HepG2 (cell line): ENCODE results near the gene PTPRU. TPM values are rescaled to one million over a fixed set of nuclear protein-coding genes. Genes with fewer than 3 reads are reported as not detected.

Experiments used
- ATAC-seq: fragments of 200-7000 bp; cut with Tn5 transposase; 3 replicates; pipeline ENCODE4 v1.9.1; 2020; ENCODE audit warnings: mild to moderate bottlenecking, moderate library complexity
- BruUV-seq: library from RNA; stranded (reverse); fragments of 400-500 nt; replicated peaks from 2 replicates; lab custom pipeline; 2021; lab: Mats Ljungman, UMichigan
- CTCF ChIA-PET: fragments of 300-600 bp; formaldehyde crosslinking; extraction: SDS; loops from one replicate; lab custom pipeline; 2021; ENCODE audit warnings: low total read pairs, inconsistent platforms, low intra/inter-chr PET ratio; lab: Yijun Ruan, JAX
- POLR2A ChIA-PET: fragments of 350-600 bp; sonication (Branson Sonifier 250); formaldehyde crosslinking; loops from one replicate; lab custom pipeline; 2020; ENCODE audit warnings: antibody characterized with exemption, inconsistent platforms; lab: Yijun Ruan, JAX
- DNase-seq: peaks from one replicate; pipeline ENCODE4 v3.0.0-alpha.2; 2015; ENCODE audit warnings: low spot score
- FAIRE-seq: peaks from 3 replicates; lab custom pipeline; 2011; peaks lifted over from hg19 to GRCh38; lab: Jason Lieb, UNC
- H2AFZ ChIP-seq: one replicate; pipeline ENCODE4 v1.6.1; 2011; ENCODE audit warnings: low read length, inconsistent platforms
- H3K27ac ChIP-seq: fragments of 300-600 bp; 3 replicates; pipeline ENCODE4 v1.8.0; 2011; ENCODE audit warnings: mixed run types, mild to moderate bottlenecking, mixed read lengths, low read length, inconsistent platforms; ENCODE audit not compliant: insufficient read depth; ENCODE audit errors: extremely low read length
- H3K27me3 ChIP-seq, 2 experiments: fragments of 200-600 bp in 1 of 2; 2 replicates in 1 of 2; 3 replicates in 1 of 2; pipeline versions ENCODE4 v1.6.0 to v1.8.0; 2011; ENCODE audit warnings: low read length in 2 of 2, mild to moderate bottlenecking in 2 of 2, moderate library complexity in 2 of 2, inconsistent platforms in 1 of 2; ENCODE audit not compliant: insufficient read depth in 2 of 2, control insufficient read depth in 1 of 2
- H3K36me3 ChIP-seq, 2 experiments: fragments of 200-600 bp in 1 of 2; replicated peaks in 1 of 2; 2 replicates in 1 of 2; 3 replicates in 1 of 2; pipeline versions ENCODE4 v1.5.1 to v1.8.0; 2011; ENCODE audit warnings: low read length in 2 of 2, inconsistent platforms in 1 of 2; ENCODE audit not compliant: insufficient read depth in 2 of 2, control insufficient read depth in 1 of 2
- H3K4me1 ChIP-seq: 2 replicates; pipeline ENCODE4 v1.5.1; 2012; ENCODE audit warnings: low read length, inconsistent platforms; ENCODE audit not compliant: insufficient read depth
- H3K4me2 ChIP-seq: 2 replicates; pipeline ENCODE4 v1.6.0; 2011; ENCODE audit warnings: low read depth, low read length, inconsistent platforms
- H3K4me3 ChIP-seq, 3 experiments: fragments of 200-600 bp in 1 of 3; sonication (generic), shearing (Covaris generic) in 1 of 3; replicated peaks in 1 of 3; 2 replicates each; pipeline ENCODE4 v1.5.1; 2011 to 2016; ENCODE audit warnings: low read length in 3 of 3, inconsistent platforms in 2 of 3, low read depth in 2 of 3, mild to moderate bottlenecking in 2 of 3, control low read depth in 1 of 3, mixed read lengths in 1 of 3; ENCODE audit not compliant: insufficient read depth in 1 of 3
- H3K79me2 ChIP-seq: one replicate; pipeline ENCODE4 v1.6.1; 2011; ENCODE audit warnings: low read length, inconsistent platforms; ENCODE audit not compliant: insufficient read depth
- H3K9ac ChIP-seq: 2 replicates; pipeline ENCODE4 v1.6.0; 2011; ENCODE audit warnings: mild to moderate bottlenecking, low read depth, low read length, inconsistent platforms; ENCODE audit not compliant: insufficient read depth
- H3K9me3 ChIP-seq: 2 replicates; pipeline ENCODE4 v1.5.1; 2012; ENCODE audit warnings: mild to moderate bottlenecking, low read length
- H4K20me1 ChIP-seq: 2 replicates; pipeline ENCODE4 v1.6.0; 2011; ENCODE audit warnings: inconsistent platforms, mild to moderate bottlenecking, low read length, moderate library complexity; ENCODE audit not compliant: insufficient read depth
- CENPT ChIP-seq: sonication (generic); formaldehyde crosslinking; IDR thresholded peaks from 2 replicates; pipeline ENCODE4 v1.8.0; 2022; ENCODE audit warnings: low read depth, mild to moderate bottlenecking, moderate library complexity, missing genetic modification reagents
- FOSL1 ChIP-seq: sonication (generic); formaldehyde crosslinking; IDR thresholded peaks from 2 replicates; pipeline ENCODE4 v1.9.0; 2021; ENCODE audit warnings: missing genetic modification reagents, borderline replicate concordance
- FOXJ3 ChIP-seq: sonication (generic); formaldehyde crosslinking; IDR thresholded peaks from 2 replicates; pipeline ENCODE4 v1.4.0; 2020; ENCODE audit warnings: missing genetic modification reagents, mild to moderate bottlenecking, borderline replicate concordance
- KDM4B ChIP-seq: sonication (generic); formaldehyde crosslinking; IDR thresholded peaks from 2 replicates; pipeline ENCODE4 v1.4.0; 2020; ENCODE audit warnings: missing genetic modification reagents
- MIER2 ChIP-seq: IDR thresholded peaks from 2 replicates; pipeline ENCODE4 v1.6.1; 2016; ENCODE audit warnings: missing biosample characterization, missing genetic modification reagents
- PRDM4 ChIP-seq: sonication (generic); formaldehyde crosslinking; IDR thresholded peaks from 2 replicates; pipeline ENCODE4 v1.9.0; 2021; ENCODE audit warnings: missing genetic modification reagents, borderline replicate concordance
- SOX5 ChIP-seq: IDR thresholded peaks from 2 replicates; pipeline ENCODE4 v1.6.1; 2016; ENCODE audit warnings: borderline replicate concordance
- STAT6 ChIP-seq: sonication (generic); formaldehyde crosslinking; IDR thresholded peaks from 2 replicates; pipeline ENCODE4 v1.4.0; 2020; ENCODE audit warnings: missing genetic modification reagents, mild to moderate bottlenecking, borderline replicate concordance
- U2AF1 ChIP-seq: fragments of 200-400 bp; formaldehyde crosslinking; optimal IDR thresholded peaks from 2 replicates; pipeline ENCODE3; 2017; ENCODE audit warnings: mild to moderate bottlenecking, low read depth, low read length
- ZNF124 ChIP-seq: sonication (generic); formaldehyde crosslinking; IDR thresholded peaks from 2 replicates; pipeline ENCODE4 v1.4.0; 2020; ENCODE audit warnings: missing genetic modification reagents
- ZNF225 ChIP-seq: sonication (generic); formaldehyde crosslinking; IDR thresholded peaks from 2 replicates; pipeline ENCODE4 v1.4.0; 2020; ENCODE audit warnings: mild to moderate bottlenecking, missing genetic modification reagents
- ZNF329 ChIP-seq: sonication (generic); formaldehyde crosslinking; IDR thresholded peaks from 2 replicates; pipeline ENCODE4 v1.9.0; 2021; ENCODE audit warnings: low read depth, mild to moderate bottlenecking, missing genetic modification reagents
- ZNF337 ChIP-seq: sonication (generic); formaldehyde crosslinking; IDR thresholded peaks from 2 replicates; pipeline ENCODE4 v1.5.1; 2020; ENCODE audit warnings: missing genetic modification reagents, low read depth, mild to moderate bottlenecking, borderline replicate concordance
- ZNF44 ChIP-seq: sonication (generic); formaldehyde crosslinking; IDR thresholded peaks from 2 replicates; pipeline ENCODE4 v1.5.1; 2020; ENCODE audit warnings: mild to moderate bottlenecking, missing genetic modification reagents
- ZNF460 ChIP-seq: sonication (generic); formaldehyde crosslinking; IDR thresholded peaks from 2 replicates; pipeline ENCODE4 v1.5.1; 2020; ENCODE audit warnings: missing genetic modification reagents, mild to moderate bottlenecking, borderline replicate concordance
- ZNF496 ChIP-seq: sonication (generic); formaldehyde crosslinking; IDR thresholded peaks from 2 replicates; pipeline ENCODE4 v1.8.1; 2023; ENCODE audit warnings: mild to moderate bottlenecking, moderate library complexity, missing genetic modification reagents; ENCODE audit not compliant: insufficient replicate concordance
- ZNF562 ChIP-seq: sonication (generic); formaldehyde crosslinking; IDR thresholded peaks from 2 replicates; pipeline ENCODE4 v1.8.0; 2022; ENCODE audit warnings: missing genetic modification reagents, borderline replicate concordance
- ZNF777 ChIP-seq: sonication (generic); formaldehyde crosslinking; IDR thresholded peaks from 2 replicates; pipeline ENCODE4 v1.4.0; 2020; ENCODE audit warnings: missing genetic modification reagents
- WGBS: methylation state at CpG from one replicate; pipeline ENCODE4 v1.1.6; 2017; ENCODE audit warnings: low lambda C conversion rate; 5-methylcytosine and 5-hydroxymethylcytosine counted together
- in situ Hi-C: cut with HindIII; loops from 2 replicates; pipeline ENCODE4 v1.10.0; 2017; ENCODE audit warnings: low pct_unique_long_range_greater_than_20kb; ENCODE audit not compliant: extremely low pct_ligation_motif_present
- intact Hi-C: fragments of 100-400 bp; cut with micrococcal nuclease; formaldehyde crosslinking; loops from one replicate; pipeline ENCODE4 v1.10.0; 2022; ENCODE audit not compliant: unreplicated experiment
- polyA plus RNA-seq, 8 experiments: library from polyadenylated mRNA; depleted of rRNA in 3 of 8; stranded (reverse) in 7 of 8; unstranded in 1 of 8; fragments of >200 nt; fragmentation: Illumina TruSeq in 4 of 8; extraction: Trizol in 4 of 8; gene quantifications; 2 replicates each; pipeline versions ENCODE4 v1.2.1 to v1.2.3, GENCODE V29; 2011 to 2016; ENCODE audit warnings: low read depth in 4 of 8, missing spikeins in 1 of 8, mixed read lengths in 1 of 8; ENCODE audit not compliant: insufficient read depth in 1 of 8
- total RNA-seq, 5 experiments: library from RNA; depleted of rRNA; stranded (reverse); fragments of >200 nt; fragmentation: Illumina TruSeq; extraction: Trizol; gene quantifications; 2 replicates each; pipeline ENCODE4 v1.2.3, GENCODE V29; 2016; ENCODE audit warnings: low read depth in 1 of 5

The PTPRU gene
- total and polyA plus RNA-seq, 2 of the 13 experiments (the other 11 are each of a cell fraction or from before 2014, with no cell fraction given) = 21.6 to 22.3 TPM

GRCh38 chr1:29237852-29238619 is 1.7 kb downstream of the PTPRU start (continued):
- TF ChIP-seq STAT6 (CRISPR knock-in tag) (no peak), ZNF225 (CRISPR knock-in tag) (peak; percentile 73; the same call in 1 of the 2 replicates), SOX5 (peak; percentile 8; the same call in 1 of the 2 replicates)
- TF ChIP-seq, all 625 proteins: peak for 103

GRCh38 chr1:29238620-29239002 is 2.3 kb downstream of the PTPRU start:
- Histone ChIP-seq H3K79me2 (peaks cover 26% of the 10 kb centered on the region), H3K9me3 (no peaks in the 10 kb centered on the region), H3K9ac (peak overlapping the region; percentile 77), H4K20me1 (peaks cover 10% of the 10 kb centered on the region; the same call in 1 of the 2 replicates), H3K36me3 (no peaks in the 10 kb centered on the region), H3K4me1 (peaks cover 28% of the 10 kb centered on the region), H3K27ac (peak overlapping the region; percentile 59), H3K27me3 (peaks cover 0 to 12% of the 10 kb centered on the region in 2 experiments; a peak in 1 of 5 replicates), H3K4me2 (peak overlapping the region; percentile 98), H3K4me3 (peak overlapping the region; percentile 69 to 99 (median 88)), H2AFZ (no peak overlapping the region)
- in situ Hi-C loops = loop anchor here (10.0 kb wide), 3 partner anchors 216 to 866 kb away; no protein-coding TSS in a partner anchor
- DNase-seq (peak; percentile 25), ATAC-seq (peak; percentile 14), FAIRE-seq (no peak)
- 8% methylated on average over 10 of the region's 11 CpGs for WGBS
- ChIA-PET POLR2A (interaction anchor here (1.2 kb wide), 1 partner anchor 8 kb away, joined by 4 read pairs; the partner anchor contains the start of gene MECR), CTCF (no interaction called here)
- BruUV-seq = no TSS peak
- intact Hi-C loops = loop anchor here (10.0 kb wide), 2 partner anchors 106 to 1466 kb away; no protein-coding TSS in a partner anchor
- TF ChIP-seq ZNF329 (CRISPR knock-in tag) (no peak), U2AF1 (no peak), ZNF562 (CRISPR knock-in tag) (no peak), ZNF124 (CRISPR knock-in tag) (no peak; the same call in 1 of the 2 replicates), ZNF337 (no peak), CENPT (CRISPR knock-in tag) (no peak), ZNF460 (CRISPR knock-in tag) (no peak), FOXJ3 (CRISPR knock-in tag) (no peak), ZNF44 (no peak), ZNF496 (no peak), ZNF777 (no peak), FOSL1 (no peak), MIER2 (CRISPR knock-in tag) (no peak), KDM4B (no peak), PRDM4 (CRISPR knock-in tag) (0 out of 2 replicates have a peak, but pooled peaks have one; percentile 2)
